ENCODE data around the gene ETFA. TPM values are rescaled to one million over a fixed set of nuclear protein-coding genes. Genes with fewer than 3 reads are reported as not detected.
"Not testable (repeated sequence)": the region's sequence is repeated elsewhere in the genome, so short reads cannot be mapped to it uniquely, and the experiment has no call there.

Gene ETFA
- polyA plus RNA-seq, 4 donors = 152 to 172 (median 165) TPM

- DNase-seq (ENCODE audit: low read depth in 4 of 4, low spot score in 2 of 4) = no peak
These were observed 25.9 kb downstream of the ETFA start for GRCh38 chr15:76285241-76285825.

- DNase-seq (ENCODE audit: low read depth in 4 of 4, low spot score in 2 of 4) = no peak
These were observed 28.8 kb downstream of the ETFA start for GRCh38 chr15:76282465-76282864.

- DNase-seq (ENCODE audit: low read depth in 4 of 4, low spot score in 2 of 4) = no peak
These were observed 32.6 kb downstream of the ETFA start for GRCh38 chr15:76278651-76279050.

GRCh38 chr15:76274821-76275220, 36.4 kb downstream of the ETFA start:
- DNase-seq (ENCODE audit: low read depth in 4 of 4, low spot score in 2 of 4) = no peak

- DNase-seq (ENCODE audit: low read depth in 4 of 4, low spot score in 2 of 4) = no peak
These were observed 37.0 kb downstream of the ETFA start for GRCh38 chr15:76274226-76274625.

- DNase-seq (ENCODE audit: low read depth in 4 of 4, low spot score in 2 of 4) = no peak
These were observed 40.4 kb downstream of the ETFA start for GRCh38 chr15:76270876-76271275.

GRCh38 chr15:76267077-76267476, 44.2 kb downstream of the ETFA start:
- no peak for DNase-seq (ENCODE audit: low read depth in 4 of 4, low spot score in 2 of 4)

- DNase-seq (ENCODE audit: low read depth in 4 of 4, low spot score in 2 of 4) = not testable (repeated sequence)
These were observed 45.5 kb downstream of the ETFA start for GRCh38 chr15:76265769-76266168.

- DNase-seq (ENCODE audit: low read depth in 4 of 4, low spot score in 2 of 4) = no peak
These were observed 50.9 kb downstream of the ETFA start for GRCh38 chr15:76260246-76260938.

- no peak for DNase-seq (ENCODE audit: low read depth in 4 of 4, low spot score in 2 of 4)
These were observed 51.9 kb downstream of the ETFA start for GRCh38 chr15:76259392-76259791.

GRCh38 chr15:76258460-76258859, 52.8 kb downstream of the ETFA start:
- DNase-seq (ENCODE audit: low read depth in 4 of 4, low spot score in 2 of 4) = no peak

- no peak for DNase-seq (ENCODE audit: low read depth in 4 of 4, low spot score in 2 of 4)
These were observed 57.4 kb downstream of the ETFA start for GRCh38 chr15:76253691-76254473.

GRCh38 chr15:76252249-76252648, 59.0 kb downstream of the ETFA start:
- DNase-seq (ENCODE audit: low read depth in 4 of 4, low spot score in 2 of 4) = no peak

GRCh38 chr15:76251717-76252116, 59.6 kb downstream of the ETFA start:
- no peak for DNase-seq (ENCODE audit: low read depth in 4 of 4, low spot score in 2 of 4)

GRCh38 chr15:76245072-76245610, 66.1 kb downstream of the ETFA start:
- no peak for DNase-seq (ENCODE audit: low read depth in 4 of 4, low spot score in 2 of 4)

GRCh38 chr15:76239786-76240185, 71.5 kb downstream of the ETFA start:
- no peak for DNase-seq (ENCODE audit: low read depth in 4 of 4, low spot score in 2 of 4)

- DNase-seq (ENCODE audit: low read depth in 4 of 4, low spot score in 2 of 4) = no peak
These were observed 74.9 kb downstream of the ETFA start for GRCh38 chr15:76236350-76236749.

GRCh38 chr15:76235186-76235826, 76.0 kb downstream of the ETFA start:
- DNase-seq (ENCODE audit: low read depth in 4 of 4, low spot score in 2 of 4) = peak in 2 of 4 donors; percentile 6 to 21

- DNase-seq (ENCODE audit: low read depth in 4 of 4, low spot score in 2 of 4) = no peak
These were observed 76.9 kb downstream of the ETFA start for GRCh38 chr15:76234337-76234889.

- no peak for DNase-seq (ENCODE audit: low read depth in 4 of 4, low spot score in 2 of 4)
These were observed 77.3 kb downstream of the ETFA start for GRCh38 chr15:76233921-76234320.

- DNase-seq (ENCODE audit: low read depth in 4 of 4, low spot score in 2 of 4) = no peak
These were observed 82.0 kb downstream of the ETFA start for GRCh38 chr15:76229266-76229665.

All from left renal cortex interstitium (tissue), 4 donors.